Activated T-cell treated with anti-CD3 and anti-CD28 coated beads, Interleukin-2, amount 50 U/mL, for 72 hours (primary cell): ENCODE measurements around the gene SEPTIN12. TPM values are rescaled to one million over a fixed set of nuclear protein-coding genes. Genes with fewer than 3 reads are reported as not detected.

ENCODE experiments used
- ATAC-seq, 2 donors: fragments of 150-1000 bp; cut with Tn5 transposase; replicated peaks in 1 of 2; 2 replicates each; pipeline ENCODE4 v1.10.0; 2021; ENCODE audit warnings: moderate library complexity in 2 of 2, mild to moderate bottlenecking in 1 of 2
- DNase-seq, 2 donors: peaks; one replicate each; pipeline ENCODE4 v3.0.0; 2021 to 2022; ENCODE audit warnings: mixed read lengths in 1 of 2
- H3K27ac Mint-ChIP-seq: one replicate; pipeline ENCODE4 v1.8.0; 2022; ENCODE audit warnings: mild to moderate bottlenecking, moderate library complexity, mixed read lengths
- H3K27me3 Mint-ChIP-seq: one replicate; pipeline ENCODE4 v1.8.0; 2022; ENCODE audit warnings: low read depth, mixed read lengths
- H3K36me3 Mint-ChIP-seq, 2 donors: one replicate each; pipeline ENCODE4 v1.8.0; 2022; ENCODE audit warnings: mixed read lengths in 2 of 2, mild to moderate bottlenecking in 1 of 2; ENCODE audit not compliant: insufficient read depth in 2 of 2
- H3K4me1 Mint-ChIP-seq: one replicate; pipeline ENCODE4 v1.8.0; 2022; ENCODE audit warnings: low read depth, mixed read lengths
- H3K4me3 Mint-ChIP-seq, 2 donors: one replicate each; pipeline ENCODE4 v1.8.0; 2022; ENCODE audit warnings: mild to moderate bottlenecking in 2 of 2, mixed read lengths in 2 of 2, moderate library complexity in 2 of 2
- H3K9me3 Mint-ChIP-seq, 2 donors: one replicate each; pipeline ENCODE4 v1.8.0; 2022; ENCODE audit warnings: mixed read lengths in 2 of 2
- total RNA-seq, 2 donors: library from RNA; stranded (reverse); gene quantifications; one replicate each; pipeline ENCODE4 v1.2.3, GENCODE V29; 2022

SEPTIN12 gene, protein sequence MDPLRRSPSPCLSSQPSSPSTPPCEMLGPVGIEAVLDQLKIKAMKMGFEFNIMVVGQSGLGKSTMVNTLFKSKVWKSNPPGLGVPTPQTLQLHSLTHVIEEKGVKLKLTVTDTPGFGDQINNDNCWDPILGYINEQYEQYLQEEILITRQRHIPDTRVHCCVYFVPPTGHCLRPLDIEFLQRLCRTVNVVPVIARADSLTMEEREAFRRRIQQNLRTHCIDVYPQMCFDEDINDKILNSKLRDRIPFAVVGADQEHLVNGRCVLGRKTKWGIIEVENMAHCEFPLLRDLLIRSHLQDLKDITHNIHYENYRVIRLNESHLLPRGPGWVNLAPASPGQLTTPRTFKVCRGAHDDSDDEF
- not detected for total RNA-seq

DNA sequence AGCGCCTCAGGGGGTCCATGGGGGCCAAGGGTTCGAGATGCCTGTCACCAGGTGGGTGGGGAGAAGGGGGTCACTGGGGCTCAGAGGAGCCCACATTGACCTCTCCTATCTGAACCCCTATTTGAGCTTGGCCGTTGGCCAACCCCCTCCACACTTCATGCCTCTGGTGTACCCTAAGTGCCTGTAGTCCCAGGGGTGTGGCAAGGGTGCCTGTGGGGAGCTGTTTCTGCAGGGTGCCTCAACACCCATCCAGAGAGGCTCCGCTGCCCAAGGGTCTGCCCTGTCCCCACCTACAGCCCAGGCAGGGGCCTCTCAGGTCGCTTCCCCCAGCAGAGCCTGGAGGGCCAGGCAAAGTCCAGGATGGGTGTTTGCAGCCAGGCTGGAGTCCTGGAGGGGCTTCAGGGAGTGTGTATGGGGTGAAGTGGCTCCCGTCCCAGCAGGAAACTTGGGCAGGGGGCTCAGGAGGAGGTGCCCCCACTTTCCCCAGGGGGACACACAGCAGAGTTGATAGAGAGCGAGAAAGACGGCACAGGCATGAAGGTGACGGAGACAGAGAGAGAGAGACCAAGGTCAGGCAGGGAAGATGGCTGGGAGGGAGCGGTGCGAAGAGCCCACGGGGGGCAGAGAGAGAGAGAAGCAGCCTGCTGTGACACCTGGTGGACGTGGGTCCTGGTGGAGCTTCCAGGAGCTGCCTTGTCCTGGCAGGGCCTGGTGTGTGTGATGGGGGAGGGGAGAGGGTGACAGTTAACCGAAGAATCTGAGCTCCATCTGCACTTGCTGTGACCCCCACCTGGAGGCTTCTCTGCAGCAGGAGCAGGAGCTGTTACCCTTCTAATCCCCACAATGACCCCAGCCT, at the start of gene SEPTIN12:
Gene SEPTIN12, minus strand, starts transcription at position 719 of the 856 bp plus-strand sequence. Its CDS starts 700 bp downstream, at position 19.
- Mint-ChIP-seq H3K27me3 (no peaks in the 10 kb centered on the region), H3K9me3 (no peaks in the 10 kb centered on the region), H3K27ac (no peak within 1 kb of the TSS), H3K4me1 (peaks cover 6% of the 10 kb centered on the region), H3K36me3 (no peaks in the 10 kb centered on the region), H3K4me3 (no peak within 1 kb of the TSS)
- ATAC-seq = no peak
- no peak for DNase-seq

DNA sequence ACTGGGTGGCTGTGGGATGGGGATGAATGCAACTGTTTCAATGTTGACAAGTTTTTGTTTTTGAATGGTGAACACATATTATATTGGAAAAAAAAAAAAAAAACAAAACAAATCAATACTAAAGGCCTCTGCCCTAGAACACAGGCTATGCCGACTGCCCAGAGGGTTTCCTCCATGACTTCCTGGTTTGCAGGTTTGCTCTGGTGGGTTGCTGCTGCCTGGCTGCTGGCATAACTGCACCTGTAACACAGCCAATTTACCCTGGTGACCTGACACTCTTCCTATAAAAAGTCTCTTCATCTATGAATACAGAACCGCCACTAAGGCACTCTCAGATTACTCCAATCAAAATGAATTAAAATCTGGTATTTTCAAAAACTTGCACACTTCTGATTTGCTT, 48.6 kb upstream of the SEPTIN12 start:
- no peak overlapping the region for H3K4me3 Mint-ChIP-seq
- ATAC-seq = no peak
- peaks cover 8% of the 10 kb centered on the region for H3K4me1 Mint-ChIP-seq
- H3K27me3 Mint-ChIP-seq = no peaks in the 10 kb centered on the region
- no peaks in the 10 kb centered on the region for H3K9me3 Mint-ChIP-seq
- peak overlapping the region; percentile 10 for H3K27ac Mint-ChIP-seq
- H3K36me3 Mint-ChIP-seq = peaks cover 7 to 31% of the 10 kb centered on the region in 2 donors
- DNase-seq = no peak

DNA sequence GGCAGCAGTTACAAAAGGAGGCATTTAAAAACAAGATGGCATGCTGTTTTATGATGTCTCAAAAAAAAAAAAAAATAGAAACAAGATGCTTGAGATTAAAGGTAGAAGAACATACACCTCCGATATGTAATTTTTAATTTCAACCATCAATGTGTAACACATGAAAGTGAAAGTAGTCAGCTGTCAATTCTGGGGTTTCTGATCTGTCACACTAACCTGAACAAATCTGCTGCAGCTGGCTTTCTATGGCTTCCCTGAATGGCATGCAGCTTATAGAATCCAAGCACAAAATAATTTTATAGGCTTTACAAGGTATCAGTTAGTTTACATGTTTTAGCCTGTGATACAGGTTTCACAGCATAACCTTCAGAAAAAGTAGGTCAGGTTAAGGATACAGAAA, 45.4 kb upstream of the SEPTIN12 start:
- H3K27me3 Mint-ChIP-seq = no peaks in the 10 kb centered on the region
- no peaks in the 10 kb centered on the region for H3K9me3 Mint-ChIP-seq
- H3K36me3 Mint-ChIP-seq = peaks cover 10 to 32% of the 10 kb centered on the region in 2 donors
- DNase-seq (no peak), ATAC-seq (no peak)
- peak overlapping the region; percentile 20 for H3K27ac Mint-ChIP-seq
- no peak overlapping the region for H3K4me3 Mint-ChIP-seq
- peaks cover 8% of the 10 kb centered on the region for H3K4me1 Mint-ChIP-seq

DNA sequence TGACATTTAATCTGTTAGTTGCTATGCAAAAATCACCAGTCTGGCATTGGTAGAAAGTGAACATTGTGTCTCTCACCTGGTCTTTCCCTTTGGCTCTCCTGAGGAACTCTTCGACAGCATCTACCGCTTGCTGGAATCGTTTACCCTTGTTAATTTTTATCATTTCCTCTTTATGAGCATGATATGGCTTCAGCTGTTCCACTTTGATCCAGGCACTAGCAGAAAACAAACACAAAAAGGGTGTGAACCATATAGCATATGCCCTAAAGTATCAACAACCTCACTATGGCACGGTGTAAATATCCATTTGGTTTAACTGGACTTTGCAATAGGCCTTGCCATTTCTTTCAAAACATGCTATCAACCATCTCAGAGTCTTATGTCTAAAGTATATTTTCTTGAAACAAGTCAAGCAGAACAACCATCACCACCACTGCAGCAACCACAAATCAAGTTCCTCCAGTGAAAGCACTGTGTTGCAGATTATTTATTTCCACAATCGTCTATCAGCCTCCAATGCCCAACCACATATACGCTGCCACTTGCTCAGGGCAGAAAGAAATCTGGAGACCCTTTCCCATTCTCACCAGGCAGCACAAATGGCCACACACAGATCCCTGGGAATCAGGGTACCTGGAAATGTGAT, 44.7 kb upstream of the SEPTIN12 start:
- no peak overlapping the region for H3K4me3 Mint-ChIP-seq
- H3K27ac Mint-ChIP-seq = no peak overlapping the region
- DNase-seq = no peak
- peaks cover 10 to 32% of the 10 kb centered on the region in 2 donors for H3K36me3 Mint-ChIP-seq
- H3K27me3 Mint-ChIP-seq = no peaks in the 10 kb centered on the region
- H3K9me3 Mint-ChIP-seq = no peaks in the 10 kb centered on the region
- no peak for ATAC-seq
- peaks cover 8% of the 10 kb centered on the region for H3K4me1 Mint-ChIP-seq

DNA sequence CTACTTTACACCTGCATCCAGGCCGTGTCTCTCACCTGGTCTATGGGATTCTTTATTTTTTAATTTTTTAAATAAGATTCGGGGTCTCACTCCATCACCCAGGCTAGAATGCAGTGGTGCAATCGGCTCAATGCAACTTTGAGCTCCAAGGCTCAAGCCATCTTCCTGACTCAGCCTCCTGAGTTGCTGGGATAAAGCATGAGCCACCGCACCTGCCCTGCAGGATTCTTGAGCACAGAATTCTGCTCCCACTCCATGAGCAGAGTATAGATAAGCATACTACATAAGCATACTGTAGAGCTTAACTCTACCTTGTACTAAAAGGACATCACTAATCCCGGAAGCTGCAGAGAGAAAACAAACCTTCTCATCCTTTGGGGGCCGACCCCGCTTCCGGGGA, 43.5 kb upstream of the SEPTIN12 start:
- Mint-ChIP-seq H3K36me3 (peaks cover 12 to 27% of the 10 kb centered on the region in 2 donors), H3K9me3 (no peaks in the 10 kb centered on the region), H3K4me3 (no peak overlapping the region), H3K27me3 (no peaks in the 10 kb centered on the region), H3K4me1 (peaks cover 8% of the 10 kb centered on the region), H3K27ac (no peak overlapping the region)
- ATAC-seq = no peak
- no peak for DNase-seq

DNA sequence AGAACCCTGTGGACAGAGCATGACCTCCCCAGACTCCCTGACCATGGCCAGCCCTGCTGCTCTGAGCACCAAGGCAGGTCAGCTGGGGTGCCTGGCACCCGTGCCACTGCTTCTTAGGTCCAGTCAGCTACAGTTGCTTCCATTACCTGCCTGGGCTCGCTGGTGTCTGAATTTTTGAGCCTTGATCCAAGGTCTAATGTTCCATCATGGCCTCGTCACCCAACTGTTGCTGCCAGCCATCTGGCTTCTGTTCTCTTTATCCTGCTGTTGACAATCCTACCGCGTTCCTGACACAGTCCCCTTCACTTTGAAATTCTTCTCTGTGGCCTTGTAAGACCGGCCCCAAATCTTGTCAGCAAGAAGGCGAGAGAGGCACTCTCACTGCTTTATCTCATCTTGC, 42.3 kb upstream of the SEPTIN12 start:
- H3K4me1 Mint-ChIP-seq = peaks cover 8% of the 10 kb centered on the region
- no peak overlapping the region for H3K4me3 Mint-ChIP-seq
- H3K36me3 Mint-ChIP-seq = peaks cover 12 to 26% of the 10 kb centered on the region in 2 donors
- DNase-seq (no peak), ATAC-seq (no peak)
- no peak overlapping the region for H3K27ac Mint-ChIP-seq
- H3K27me3 Mint-ChIP-seq = no peaks in the 10 kb centered on the region
- no peaks in the 10 kb centered on the region for H3K9me3 Mint-ChIP-seq

DNA sequence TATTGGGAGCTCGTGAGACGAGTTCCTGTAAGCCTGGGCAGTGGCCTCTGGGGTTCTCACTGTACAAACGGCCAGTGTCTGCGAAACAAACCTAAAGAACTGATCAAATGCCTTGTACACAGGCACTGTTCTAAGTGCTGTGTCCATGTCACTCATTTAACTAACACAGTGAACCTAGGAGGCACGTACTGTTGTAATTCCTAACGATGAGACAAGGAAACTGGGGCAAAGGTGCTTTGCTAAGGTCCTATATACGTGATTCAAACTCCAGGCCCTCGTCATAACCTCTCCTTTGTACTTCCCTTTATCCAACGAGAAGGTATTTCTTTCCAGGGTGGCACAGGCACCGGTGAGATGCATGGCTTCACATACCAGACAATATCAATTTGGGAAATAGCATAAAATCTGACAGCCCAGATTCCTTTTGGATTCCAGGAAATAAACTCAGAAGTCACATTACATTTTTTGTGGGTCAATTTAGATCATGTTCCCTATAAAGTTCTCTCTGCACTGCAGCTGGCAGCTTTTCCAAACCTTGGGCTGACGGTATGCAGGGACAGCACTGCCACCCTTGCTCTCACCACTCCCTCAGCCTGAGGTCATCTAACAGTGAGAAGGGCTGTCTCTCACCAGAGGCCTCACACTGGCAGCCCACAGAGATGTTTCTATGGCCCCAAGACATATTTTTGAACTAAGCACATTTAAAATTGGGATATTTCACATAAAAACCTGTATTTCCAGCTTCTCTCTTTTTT, 40.6 kb upstream of the SEPTIN12 start:
- no peak overlapping the region for H3K27ac Mint-ChIP-seq
- H3K27me3 Mint-ChIP-seq = no peaks in the 10 kb centered on the region
- H3K4me3 Mint-ChIP-seq = no peak overlapping the region
- DNase-seq (no peak), ATAC-seq (no peak)
- H3K4me1 Mint-ChIP-seq = no peaks in the 10 kb centered on the region
- peaks cover 19 to 34% of the 10 kb centered on the region in 2 donors for H3K36me3 Mint-ChIP-seq
- no peaks in the 10 kb centered on the region for H3K9me3 Mint-ChIP-seq

DNA sequence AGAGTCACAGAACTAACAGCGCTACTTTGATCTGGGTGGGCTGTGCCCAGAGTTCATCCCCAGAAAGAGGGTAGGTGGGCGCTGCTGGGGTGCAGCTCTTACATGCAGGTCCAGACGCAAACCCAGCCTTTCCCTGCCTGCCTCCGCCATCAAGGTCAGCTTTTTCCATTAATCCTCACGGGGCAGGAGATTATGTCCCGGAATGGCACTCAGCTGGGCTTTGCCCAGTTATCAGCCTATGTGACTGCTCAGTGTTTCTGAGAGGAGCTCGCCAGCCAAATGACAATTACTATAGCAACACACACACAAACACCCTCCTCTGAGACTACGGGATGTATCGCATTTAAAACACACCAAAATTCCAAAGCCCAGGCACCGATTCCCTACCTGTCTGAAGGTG, 38.8 kb upstream of the SEPTIN12 start:
- Mint-ChIP-seq H3K9me3 (no peaks in the 10 kb centered on the region), H3K27me3 (no peaks in the 10 kb centered on the region), H3K36me3 (peaks cover 17 to 28% of the 10 kb centered on the region in 2 donors), H3K27ac (no peak overlapping the region), H3K4me3 (no peak overlapping the region), H3K4me1 (no peaks in the 10 kb centered on the region)
- ATAC-seq (no peak), DNase-seq (no peak)

DNA sequence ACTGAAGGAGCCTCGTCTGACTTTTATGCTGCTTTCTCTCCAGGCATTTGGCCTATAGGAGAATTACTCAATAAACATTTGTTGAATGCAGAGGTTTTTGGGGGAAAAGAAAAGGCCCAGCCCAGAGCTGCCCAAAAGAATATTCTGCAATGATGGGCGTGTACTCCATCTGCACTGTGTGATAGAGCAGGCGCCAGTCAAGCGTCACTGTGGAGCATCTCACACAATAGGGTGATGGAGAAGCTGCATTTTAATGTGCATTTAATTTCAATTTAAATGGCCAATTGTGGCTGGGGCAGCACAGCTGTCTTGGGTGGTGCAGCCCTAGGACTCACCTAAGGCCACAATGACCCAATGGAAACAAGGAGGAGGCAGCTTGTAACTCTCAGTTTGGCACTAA, 38.4 kb upstream of the SEPTIN12 start:
- no peak overlapping the region for H3K27ac Mint-ChIP-seq
- no peak for ATAC-seq
- DNase-seq = no peak
- no peak overlapping the region for H3K4me3 Mint-ChIP-seq
- no peaks in the 10 kb centered on the region for H3K9me3 Mint-ChIP-seq
- no peaks in the 10 kb centered on the region for H3K4me1 Mint-ChIP-seq
- H3K36me3 Mint-ChIP-seq = peaks cover 16 to 29% of the 10 kb centered on the region in 2 donors
- H3K27me3 Mint-ChIP-seq = no peaks in the 10 kb centered on the region

DNA sequence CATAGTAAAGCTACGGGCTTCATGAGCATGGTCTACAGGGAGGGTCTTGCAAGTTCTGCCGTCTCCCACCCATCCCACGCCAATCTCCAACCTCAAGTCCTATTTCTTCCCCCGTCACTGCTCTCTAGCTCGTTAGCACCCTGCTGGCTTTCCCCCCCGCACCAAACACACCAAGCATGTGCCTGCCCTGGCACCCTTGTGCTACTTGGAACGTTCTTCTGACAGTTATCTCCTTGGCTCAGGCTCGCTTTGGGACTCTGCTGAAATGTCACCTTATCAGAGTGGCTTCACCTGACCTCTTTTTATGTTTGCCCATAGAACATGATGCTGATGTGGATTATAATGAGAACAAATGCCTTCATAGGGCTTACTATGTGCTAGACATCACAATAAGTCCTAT, 37.1 kb upstream of the SEPTIN12 start:
- Mint-ChIP-seq H3K4me3 (no peak overlapping the region), H3K27me3 (no peaks in the 10 kb centered on the region), H3K36me3 (peaks cover 8 to 20% of the 10 kb centered on the region in 2 donors), H3K9me3 (no peaks in the 10 kb centered on the region), H3K4me1 (no peaks in the 10 kb centered on the region), H3K27ac (no peak overlapping the region)
- DNase-seq = no peak
- no peak for ATAC-seq

DNA sequence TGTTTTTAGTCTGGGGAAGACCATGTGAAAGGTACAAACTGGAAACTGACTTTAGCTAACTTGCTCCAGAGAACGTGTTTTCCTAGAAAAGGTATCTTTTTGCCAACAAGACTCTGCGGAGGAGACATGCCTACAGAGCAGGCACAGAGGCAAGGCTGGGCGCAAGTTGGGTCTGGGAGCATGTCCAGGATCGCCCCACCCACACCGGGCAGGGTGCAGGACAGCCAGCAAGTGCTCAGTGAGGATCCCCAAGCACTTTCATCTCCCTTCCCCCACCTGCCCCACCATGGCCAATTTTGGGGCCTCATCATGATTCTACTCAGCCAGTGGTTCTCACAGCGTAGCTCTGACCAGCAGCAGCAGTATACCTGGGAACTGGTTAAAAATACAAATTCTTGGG, 32.5 kb upstream of the SEPTIN12 start:
- H3K4me3 Mint-ChIP-seq = no peak overlapping the region
- no peak for ATAC-seq
- no peaks in the 10 kb centered on the region for H3K4me1 Mint-ChIP-seq
- DNase-seq = no peak
- H3K36me3 Mint-ChIP-seq = peaks cover 12 to 33% of the 10 kb centered on the region in 2 donors
- no peak overlapping the region for H3K27ac Mint-ChIP-seq
- no peaks in the 10 kb centered on the region for H3K9me3 Mint-ChIP-seq
- H3K27me3 Mint-ChIP-seq = no peaks in the 10 kb centered on the region

DNA sequence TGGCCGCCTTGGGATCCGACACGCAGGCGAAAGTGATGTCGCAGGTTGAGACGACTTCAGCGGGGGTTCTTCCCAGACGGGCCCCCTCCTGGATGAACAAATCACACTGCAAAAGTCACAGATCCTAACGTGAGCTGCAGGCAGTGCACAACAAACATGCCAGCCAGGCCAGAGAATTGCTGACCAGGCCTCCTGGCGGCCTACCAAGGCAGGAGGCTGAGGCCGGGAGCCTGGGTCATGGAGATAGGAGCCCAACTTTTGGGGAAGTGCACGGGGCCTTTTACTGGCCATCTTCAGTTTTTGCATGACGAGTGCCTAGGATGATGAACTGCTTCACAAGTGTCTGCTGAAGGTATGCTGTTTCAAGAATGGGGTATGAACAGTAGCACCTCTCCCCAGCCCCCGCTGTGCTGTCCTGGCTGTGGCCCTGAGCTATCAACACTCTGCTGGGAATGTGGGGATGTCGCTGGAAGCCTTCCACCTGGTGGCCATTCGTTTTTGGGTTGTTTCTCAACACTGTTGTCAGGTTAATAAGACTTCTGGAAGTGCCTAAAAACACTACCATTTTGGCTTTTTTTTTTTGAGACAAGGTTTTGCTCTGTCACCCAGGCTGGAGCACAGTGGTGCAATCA, 26.5 kb upstream of the SEPTIN12 start:
- H3K4me1 Mint-ChIP-seq = no peaks in the 10 kb centered on the region
- H3K36me3 Mint-ChIP-seq = peaks cover 5 to 40% of the 10 kb centered on the region in 2 donors
- H3K27ac Mint-ChIP-seq = no peak overlapping the region
- H3K4me3 Mint-ChIP-seq = no peak overlapping the region
- H3K27me3 Mint-ChIP-seq = no peaks in the 10 kb centered on the region
- DNase-seq = no peak
- ATAC-seq = no peak
- H3K9me3 Mint-ChIP-seq = no peaks in the 10 kb centered on the region
